ENCODE data around the gene VSTM2B. TPM values are rescaled to one million over a fixed set of nuclear protein-coding genes. Genes with fewer than 3 reads are reported as not detected.

VSTM2B gene
- total and polyA plus RNA-seq, 2 experiments from 2014 or later, result 0.47 to 1.1 TPM

- Histone ChIP-seq H3K79me2 (no peaks in the 10 kb centered on the region), H3K9me2 (replicated peaks; ENCODE audit: insufficient read depth) (no peaks in the 10 kb centered on the region), H3K27me3 (no peaks in the 10 kb centered on the region), H3K4me3 (no peak overlapping the region), H2AFZ (no peak overlapping the region), H3K27ac (no peak overlapping the region), H3K36me3 (replicated peaks; ENCODE audit: insufficient read depth, low read depth) (no peaks in the 10 kb centered on the region), H3K9me3 (ENCODE audit: low read depth) (no peaks in the 10 kb centered on the region), H4K20me1 (ENCODE audit: insufficient read depth, poor library complexity, severe bottlenecking) (no peaks in the 10 kb centered on the region), H3K4me2 (no peak overlapping the region), H3K4me1 (ENCODE audit: insufficient read depth) (no peaks in the 10 kb centered on the region)
- TF ChIP-seq EZH2phosphoT487 (IDR thresholded peaks at IDR 0.05; ENCODE audit: low read depth, severe bottlenecking, unreplicated experiment) (no peak), EZH2 (IDR thresholded peaks at IDR 0.05; ENCODE audit: borderline replicate concordance) (no peak), CTCF (IDR thresholded peaks at IDR 0.05; ENCODE audit: poor library complexity) (no peak)
- no peak for DNase-seq (ENCODE audit: low spot score)
- 49% methylated on average over 6 of the region's 6 CpGs for WGBS (ENCODE audit: low lambda C conversion rate, missing lambda C conversion rate)
These were observed 13.9 kb downstream of the VSTM2B start for GRCh38 chr19:29539670-29540069.

GRCh38 chr19:29540114-29540513 lies 14.3 kb downstream of the VSTM2B start:
- TF ChIP-seq EZH2 (IDR thresholded peaks at IDR 0.05; ENCODE audit: borderline replicate concordance) (no peak), EZH2phosphoT487 (IDR thresholded peaks at IDR 0.05; ENCODE audit: low read depth, severe bottlenecking, unreplicated experiment) (no peak), CTCF (IDR thresholded peaks at IDR 0.05; ENCODE audit: poor library complexity) (no peak)
- Histone ChIP-seq H3K9me3 (ENCODE audit: low read depth) (no peaks in the 10 kb centered on the region), H3K79me2 (no peaks in the 10 kb centered on the region), H3K9me2 (replicated peaks; ENCODE audit: insufficient read depth) (no peaks in the 10 kb centered on the region), H4K20me1 (ENCODE audit: insufficient read depth, poor library complexity, severe bottlenecking) (no peaks in the 10 kb centered on the region), H2AFZ (no peak overlapping the region), H3K27ac (no peak overlapping the region), H3K4me1 (ENCODE audit: insufficient read depth) (no peaks in the 10 kb centered on the region), H3K36me3 (replicated peaks; ENCODE audit: insufficient read depth, low read depth) (no peaks in the 10 kb centered on the region), H3K4me3 (no peak overlapping the region), H3K4me2 (no peak overlapping the region), H3K27me3 (no peaks in the 10 kb centered on the region)
- DNase-seq (ENCODE audit: low spot score), result no peak
- WGBS (ENCODE audit: low lambda C conversion rate, missing lambda C conversion rate), result 43% methylated on average over 1 of the region's 1 CpG

GRCh38 chr19:29541473-29542253 lies 15.9 kb downstream of the VSTM2B start:
- 97% methylated on average over 3 of the region's 3 CpGs for WGBS (ENCODE audit: low lambda C conversion rate, missing lambda C conversion rate)
- no peak overlapping the region for H3K4me2 ChIP-seq
- TF ChIP-seq EZH2 (IDR thresholded peaks at IDR 0.05; ENCODE audit: borderline replicate concordance), result no peak
- no peak for TF ChIP-seq CTCF (IDR thresholded peaks at IDR 0.05; ENCODE audit: poor library complexity)
- TF ChIP-seq EZH2phosphoT487 (IDR thresholded peaks at IDR 0.05; ENCODE audit: low read depth, severe bottlenecking, unreplicated experiment), result no peak
- H4K20me1 ChIP-seq (ENCODE audit: insufficient read depth, poor library complexity, severe bottlenecking), result no peaks in the 10 kb centered on the region
- H3K36me3 ChIP-seq (replicated peaks; ENCODE audit: insufficient read depth, low read depth), result no peaks in the 10 kb centered on the region
- no peak overlapping the region for H3K27ac ChIP-seq
- H3K9me2 ChIP-seq (replicated peaks; ENCODE audit: insufficient read depth), result no peaks in the 10 kb centered on the region
- no peak for DNase-seq (ENCODE audit: low spot score)
- no peak overlapping the region for H3K4me3 ChIP-seq
- no peaks in the 10 kb centered on the region for H3K79me2 ChIP-seq
- no peaks in the 10 kb centered on the region for H3K27me3 ChIP-seq
- no peaks in the 10 kb centered on the region for H3K9me3 ChIP-seq (ENCODE audit: low read depth)
- no peaks in the 10 kb centered on the region for H3K4me1 ChIP-seq (ENCODE audit: insufficient read depth)
- no peak overlapping the region for H2AFZ ChIP-seq
